Astrocyte (in vitro differentiated cells and primary cell): ENCODE data around the gene EFNA5.

ENCODE experiments used
- CTCF ChIP-seq: IDR thresholded peaks from 2 replicates; pipeline ENCODE4 v1.5.1; 2011; ENCODE audit warnings: low read depth, mild to moderate bottlenecking, inconsistent platforms, low read length, moderate library complexity; ENCODE audit not compliant: insufficient read depth
- EZH2 ChIP-seq: IDR thresholded peaks from 2 replicates; pipeline ENCODE4 v1.6.1; 2012; ENCODE audit warnings: mild to moderate bottlenecking, low read length, inconsistent platforms; ENCODE audit not compliant: insufficient read depth

DNA sequence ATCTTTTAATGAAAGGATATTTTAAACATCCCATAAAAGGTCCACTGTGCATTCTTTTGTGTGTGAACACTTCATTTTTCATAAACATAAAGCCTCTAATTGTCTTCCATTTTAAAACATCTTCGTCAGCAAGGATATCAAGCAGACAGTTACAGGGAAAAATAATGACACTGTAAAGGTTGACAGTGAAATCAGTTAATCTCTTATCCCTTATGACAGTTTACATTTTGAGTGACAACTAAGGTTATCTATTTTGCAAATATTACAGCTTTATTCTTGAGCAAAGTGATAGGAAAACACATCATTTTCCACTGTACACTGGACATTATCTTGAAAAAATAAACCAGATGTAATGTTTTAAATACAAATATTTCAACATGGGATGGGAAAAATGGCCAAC, 28.7 kb upstream of the EFNA5 start:
- TF ChIP-seq CTCF (no peak), EZH2 (no peak)
